K562 treated with DMSO at 1 percent for 48 hours (cell line): Measurements from ENCODE around the gene MFSD12. TPM values are rescaled to one million over a fixed set of nuclear protein-coding genes. Genes with fewer than 3 reads are reported as not detected.

Source experiments
- total RNA-seq: library from RNA; unstranded; fragments of 300-600 nt; gene quantifications from 2 replicates; pipeline ENCODE4 v1.2.3, GENCODE V29; 2022; ENCODE audit warnings: low replicate concordance; ENCODE audit errors: extremely low read depth

The MFSD12 gene
- not detected in 2 replicates for total RNA-seq

DNA sequence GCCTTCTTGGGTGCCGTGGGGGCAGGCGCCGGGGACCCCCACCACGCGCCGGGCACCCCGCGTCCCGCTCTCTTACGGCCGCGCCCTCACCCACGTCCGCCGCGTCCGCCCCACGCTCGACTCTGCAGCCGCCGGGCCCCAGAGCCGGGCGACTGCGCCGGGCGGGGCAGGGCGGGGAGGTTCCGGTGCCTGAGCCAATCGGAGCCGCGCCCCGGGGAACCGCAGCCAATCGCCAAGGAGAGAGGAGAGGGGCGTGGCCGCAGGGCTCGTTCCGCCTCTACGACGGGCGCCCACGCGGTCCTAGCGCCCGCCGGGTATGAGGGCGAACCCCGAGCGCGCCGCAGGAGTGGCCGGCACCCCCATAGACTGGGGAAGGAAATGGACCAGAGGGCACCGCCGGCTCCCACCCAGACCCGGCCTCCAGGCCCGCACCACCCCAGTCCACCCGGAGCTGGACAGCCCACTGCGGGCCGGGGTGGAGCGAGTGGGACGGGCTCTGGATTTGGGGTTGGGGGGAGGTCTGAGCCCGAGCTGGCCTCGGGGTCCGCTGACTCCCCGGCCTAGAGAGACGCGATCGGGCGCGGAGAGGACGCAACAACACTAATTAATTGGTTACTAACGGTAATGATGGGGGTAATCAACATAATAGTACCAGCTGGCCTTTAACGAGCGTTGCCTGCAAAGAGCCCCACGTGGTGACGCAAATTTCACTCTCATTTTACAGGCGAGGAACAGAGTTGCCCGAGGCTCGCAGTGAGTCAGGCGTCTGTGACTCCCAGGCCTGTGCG, at the start of gene MFSD12:
Gene MFSD12 (minus strand): TSS at position 126 of the 788 bp plus-strand sequence. CDS start 183 bp downstream, outside the sequence.

DNA sequence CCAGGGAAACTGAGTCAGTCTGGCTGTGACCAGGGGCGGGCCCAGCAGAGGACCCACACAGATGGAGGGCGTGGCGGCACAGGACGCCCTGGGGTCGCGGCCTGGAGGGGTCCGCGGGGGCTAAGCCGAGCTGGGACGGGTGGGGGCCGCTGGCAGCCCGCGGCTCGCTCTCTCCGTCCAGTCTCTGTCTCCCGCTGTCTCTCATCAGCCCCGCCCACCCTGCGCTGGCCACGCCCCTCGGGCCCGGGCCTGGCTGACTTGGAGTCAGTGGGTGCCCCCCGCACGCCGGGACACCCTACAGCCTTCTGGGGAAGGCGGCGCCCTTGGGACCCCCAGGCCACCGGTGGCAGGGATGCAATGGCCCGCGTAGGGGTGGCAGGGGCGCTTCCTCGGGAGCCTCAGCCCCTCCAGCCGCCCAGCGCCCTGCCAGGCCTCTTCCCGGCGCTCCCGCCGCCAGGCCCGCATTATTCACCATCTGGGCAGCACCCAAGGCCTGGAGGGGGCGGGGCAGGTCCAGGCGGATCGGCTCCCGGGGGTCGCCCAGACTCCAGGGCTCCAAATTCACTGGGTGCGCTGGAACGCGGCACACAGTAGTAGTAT, 49.4 kb upstream of the MFSD12 start, which contains the start of gene TBXA2R:
Gene TBXA2R (minus strand): TSS at position 186 of the 600 bp plus-strand sequence. CDS start 6,241 bp downstream, outside the sequence.

DNA sequence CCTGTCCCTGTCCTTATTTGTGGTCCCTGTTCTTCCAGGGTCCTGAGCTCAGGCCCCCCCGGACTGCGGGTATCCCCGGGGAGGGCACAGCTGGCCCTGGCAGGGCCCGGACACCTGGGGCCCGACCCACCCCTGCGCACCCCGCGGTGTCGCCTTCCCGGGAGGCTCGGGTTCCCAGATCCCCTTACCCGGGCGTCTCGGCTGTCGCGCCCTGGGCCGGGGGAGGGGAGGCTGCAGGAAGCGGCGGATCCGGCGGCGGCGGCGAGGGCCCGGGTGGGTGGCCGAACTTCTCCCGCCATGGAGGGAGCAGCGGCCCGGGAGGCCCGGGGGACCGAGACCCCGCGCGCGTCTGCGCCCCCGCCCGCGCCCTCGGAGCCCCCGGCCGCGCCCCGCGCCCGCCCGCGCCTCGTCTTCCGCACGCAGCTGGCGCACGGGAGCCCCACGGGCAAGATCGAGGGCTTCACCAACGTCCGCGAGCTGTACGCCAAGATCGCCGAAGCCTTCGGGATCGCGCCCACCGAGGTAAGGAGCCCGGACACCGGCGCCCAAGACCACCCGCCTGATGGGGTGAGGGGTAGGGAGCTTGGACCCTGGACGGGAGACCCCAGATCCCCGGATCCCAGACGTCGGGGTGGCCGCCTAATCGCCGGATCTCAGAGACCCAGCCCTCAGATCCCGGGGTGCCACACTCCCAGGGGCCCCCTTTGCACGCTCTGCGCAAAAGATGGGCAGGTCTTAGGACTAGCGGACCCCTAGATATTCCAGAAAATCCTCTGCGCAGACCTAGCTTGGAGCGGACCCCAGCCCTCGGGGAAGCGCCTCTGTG, 28.1 kb upstream of the MFSD12 start, which contains the start of gene GIPC3:
Gene GIPC3 (plus strand): TSS at position 178 of the 826 bp plus-strand sequence. CDS start 120 bp downstream, at position 298.

DNA sequence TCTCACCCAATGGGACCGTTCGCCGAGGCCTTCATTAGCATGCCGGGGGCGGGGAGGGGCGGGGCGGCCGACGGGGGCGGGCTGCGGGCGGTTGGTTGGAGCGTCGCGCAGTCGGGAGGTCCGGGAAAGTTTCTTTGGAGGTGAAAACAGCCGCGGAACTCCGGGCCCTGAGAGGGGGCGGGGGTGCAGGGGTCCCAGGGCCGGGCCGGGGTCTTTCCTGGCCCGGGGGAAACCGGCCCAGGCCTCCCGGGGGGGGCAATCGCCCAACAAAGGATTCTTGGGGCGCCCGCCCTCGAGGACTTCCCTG, 15.4 kb upstream of the MFSD12 start, which contains the start of gene HMG20B:
Gene HMG20B (plus strand): TSS at position 90 of the 307 bp plus-strand sequence. CDS start 366 bp downstream, outside the sequence.

DNA sequence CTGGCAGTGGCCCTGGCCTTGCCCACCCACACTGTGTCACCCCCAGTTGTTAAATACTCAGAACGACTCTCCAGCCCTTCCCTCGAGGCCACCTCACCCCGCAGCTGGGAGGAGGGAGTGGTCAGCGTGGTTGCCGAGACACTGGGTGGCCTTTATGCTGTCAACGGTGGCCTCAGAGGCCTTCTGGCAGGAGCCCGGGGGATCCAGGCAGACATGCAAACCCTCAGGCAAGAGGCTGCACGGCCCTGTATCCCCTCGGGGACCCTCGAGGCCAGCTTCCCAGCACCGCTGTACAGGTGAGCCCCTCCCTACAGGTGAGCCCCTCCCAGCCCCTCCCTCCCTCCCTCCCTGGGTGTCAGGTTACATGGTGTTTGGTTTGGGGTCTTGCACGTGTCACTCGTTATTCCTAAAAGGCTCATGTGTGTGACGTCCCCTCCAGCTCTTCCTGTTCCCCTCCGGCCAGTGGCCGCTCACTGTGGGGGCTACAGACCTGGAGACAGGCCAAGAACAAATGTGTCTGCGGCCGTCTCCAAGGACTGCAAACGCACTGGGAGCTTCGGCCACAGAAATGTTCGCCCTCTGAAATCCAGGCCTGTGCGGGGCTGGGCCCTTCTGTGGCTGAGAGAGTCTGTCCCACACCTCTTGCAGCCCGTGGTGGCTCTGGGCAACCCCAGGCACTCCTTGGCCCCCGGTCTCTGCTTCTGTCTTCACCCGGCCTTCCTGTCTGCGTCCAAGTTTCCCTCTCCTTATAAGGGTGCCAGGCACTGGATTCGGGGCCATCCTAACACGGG, 18.2 kb downstream of the MFSD12 start, which contains the start of gene TEKTIP1:
Gene TEKTIP1 (plus strand): TSS at position 210 of the 791 bp plus-strand sequence. CDS start 4 bp downstream, at position 214.

DNA sequence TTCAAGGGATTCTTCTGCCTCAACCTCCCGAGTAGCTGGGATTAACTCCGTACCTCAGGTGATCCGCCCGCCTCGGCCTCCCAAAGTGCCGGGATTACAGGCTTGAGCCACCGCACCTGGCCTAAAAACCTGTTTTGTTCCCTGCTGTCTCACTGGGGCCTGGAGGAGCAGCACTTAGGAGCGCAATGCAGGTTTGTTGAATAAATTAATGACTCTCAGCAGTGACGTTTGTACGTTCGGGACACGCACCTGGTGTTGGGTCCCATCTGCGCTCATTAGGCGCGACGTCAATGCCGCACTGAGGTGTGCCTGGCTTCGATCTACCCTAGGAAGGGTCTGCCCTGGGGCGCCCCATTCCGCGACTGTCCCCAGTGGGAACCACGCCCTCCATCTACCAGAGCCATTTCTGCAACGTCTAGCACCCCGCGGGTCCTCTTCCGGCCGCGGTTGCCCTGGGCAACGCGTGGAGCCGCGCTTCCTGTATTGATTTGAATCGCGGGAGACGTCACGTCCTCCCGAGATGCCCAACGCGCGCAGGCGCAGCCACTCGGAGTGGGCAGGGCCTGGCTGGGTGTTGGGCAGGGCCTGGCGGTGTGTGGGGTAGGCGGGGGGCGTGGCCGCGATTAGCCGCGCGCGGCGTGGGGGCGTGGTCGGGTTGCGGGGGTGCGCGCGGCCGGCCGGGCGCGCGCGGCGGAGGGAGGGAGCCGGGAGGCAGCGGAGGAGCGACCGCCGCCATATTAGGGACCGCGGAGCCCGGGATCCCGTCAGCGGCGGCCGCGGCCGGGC, 51.6 kb downstream of the MFSD12 start, which contains the start of gene FZR1:
Gene FZR1 (plus strand): TSS at position 714 of the 786 bp plus-strand sequence. CDS start 16,679 bp downstream, outside the sequence.

DNA sequence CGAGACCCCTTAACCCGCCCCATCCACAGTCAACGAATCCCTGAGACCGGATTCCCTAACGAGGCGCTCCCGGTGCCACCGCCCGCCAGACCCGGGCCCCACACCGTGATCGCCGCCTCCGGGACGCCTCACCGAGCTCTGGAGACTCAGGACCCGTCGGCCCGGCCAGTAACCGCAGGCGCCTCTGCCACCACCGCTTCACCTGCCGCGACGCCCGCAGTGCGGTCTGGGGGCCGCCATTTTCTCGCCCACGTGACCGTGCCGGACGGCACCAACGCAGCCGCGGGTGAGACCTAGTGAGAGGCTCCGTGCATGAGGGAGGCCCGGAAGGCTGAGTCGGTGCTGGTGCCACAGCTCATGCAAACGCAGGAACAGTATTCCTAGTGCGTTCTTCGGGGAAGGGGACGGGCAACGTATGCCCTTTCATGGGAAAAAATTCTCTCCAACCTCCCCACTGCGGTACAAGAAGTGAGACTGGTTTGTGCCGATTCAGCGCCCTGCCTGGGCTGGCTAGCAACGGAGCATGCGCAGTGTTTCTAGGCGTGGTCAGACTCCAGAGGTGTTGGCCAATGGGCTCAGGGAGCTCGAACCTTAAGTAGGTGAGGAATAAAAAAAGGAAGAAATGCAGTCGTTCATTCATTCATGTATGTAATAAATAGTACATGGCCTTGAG, 56.8 kb downstream of the MFSD12 start, which contains the start of gene DOHH:
Gene DOHH (minus strand): TSS at position 246 of the 673 bp plus-strand sequence. CDS start 3,860 bp downstream, outside the sequence.

Other genes with a start within 250 kb of the MFSD12 start
- not detected in 2 replicates for gene NFIC, start 191.0 kb downstream of the MFSD12 start, total RNA-seq
- gene SMIM24, start 77.1 kb downstream of the MFSD12 start, total RNA-seq, result not detected in 2 replicates
- gene SMIM44, start 74.1 kb downstream of the MFSD12 start, total RNA-seq, result not detected in 2 replicates
- gene DOHH, start 56.9 kb downstream of the MFSD12 start, total RNA-seq, result not detected in 2 replicates
- gene FZR1, start 51.3 kb downstream of the MFSD12 start, total RNA-seq, result not detected in 2 replicates
- not detected in 2 replicates for gene TEKTIP1, start 18.4 kb downstream of the MFSD12 start, total RNA-seq
- gene HMG20B, start 15.4 kb upstream of the MFSD12 start, total RNA-seq, result not detected in 2 replicates
- gene GIPC3, start 27.9 kb upstream of the MFSD12 start, total RNA-seq, result not detected in 2 replicates
- not detected in 2 replicates for gene TBXA2R, start 49.3 kb upstream of the MFSD12 start, total RNA-seq
- gene CACTIN, start 69.2 kb upstream of the MFSD12 start, total RNA-seq, result not detected in 2 replicates
- gene PIP5K1C, start 142.9 kb upstream of the MFSD12 start, total RNA-seq, result not detected in 2 replicates
- not detected in 2 replicates for gene TJP3, start 150.8 kb upstream of the MFSD12 start, total RNA-seq
- not detected in 2 replicates for gene APBA3, start 204.1 kb upstream of the MFSD12 start, total RNA-seq
- not detected in 2 replicates for gene MRPL54, start 205.1 kb upstream of the MFSD12 start, total RNA-seq
- not detected in 2 replicates for gene RAX2, start 214.6 kb upstream of the MFSD12 start, total RNA-seq
- not detected in 2 replicates for gene MATK, start 228.8 kb upstream of the MFSD12 start, total RNA-seq